OCI-LY3 (cell line): ENCODE measurements around the gene AUTS2.

Experiments used
- H2AFZ ChIP-seq: fragments of 200-600, 300-600 bp; shearing (Covaris generic); 2 replicates; pipeline ENCODE4 v1.6.0; 2014; ENCODE audit warnings: antibody characterized with exemption, low read depth, low read length
- H3K27ac ChIP-seq: fragments of 200-600, 300-600 bp; sonication (generic); 2 replicates; pipeline ENCODE4 v1.5.1; 2014; ENCODE audit warnings: mild to moderate bottlenecking, low read length, moderate library complexity, mixed read lengths
- H3K27me3 ChIP-seq: fragments of 200-600, 300-600 bp; sonication (generic); 2 replicates; pipeline ENCODE4 v1.6.1; 2014; ENCODE audit warnings: low read depth, low read length, mixed read lengths
- H3K36me3 ChIP-seq: fragments of 200-600, 300-600 bp; sonication (generic); replicated peaks from 2 replicates; pipeline ENCODE3; 2014; ENCODE audit warnings: low read depth, low read length, mixed read lengths
- H3K4me1 ChIP-seq: fragments of 300-600, 200-600 bp; sonication (generic); 2 replicates; pipeline ENCODE4 v1.6.1; 2014; ENCODE audit warnings: low read length, mixed read lengths
- H3K4me2 ChIP-seq: fragments of 200-600, 300-600 bp; sonication (generic); 2 replicates; pipeline ENCODE4 v1.6.1; 2014; ENCODE audit warnings: low read length, mixed read lengths
- H3K4me3 ChIP-seq: fragments of 300-600, 200-600 bp; sonication (generic); 2 replicates; pipeline ENCODE4 v1.5.1; 2014; ENCODE audit warnings: antibody characterized with exemption, mild to moderate bottlenecking, low read length, moderate library complexity
- H3K79me2 ChIP-seq: fragments of 300-600, 200-600 bp; shearing (Covaris generic); 2 replicates; pipeline ENCODE4 v1.6.1; 2014; ENCODE audit warnings: mild to moderate bottlenecking, low read length, mixed read lengths
- H3K9ac ChIP-seq: fragments of 300-600, 200-600 bp; shearing (Covaris generic); 2 replicates; pipeline ENCODE4 v1.6.0; 2014; ENCODE audit warnings: mild to moderate bottlenecking, low read length, moderate library complexity
- H3K9me3 ChIP-seq: fragments of 200-600, 300-600 bp; shearing (Covaris generic); 2 replicates; pipeline ENCODE4 v1.6.1; 2014; ENCODE audit warnings: low read length, mixed read lengths; ENCODE audit not compliant: insufficient read depth
- H4K20me1 ChIP-seq: fragments of 200-600, 300-600 bp; sonication (generic); 2 replicates; pipeline ENCODE4 v1.6.1; 2016; ENCODE audit warnings: low read length, mixed read lengths; ENCODE audit not compliant: insufficient read depth
- EZH2phosphoT487 ChIP-seq: fragments of 200-600 bp; shearing (Covaris generic); IDR thresholded peaks from 2 replicates; pipeline ENCODE4 v1.6.1; 2018; ENCODE audit warnings: antibody characterized with exemption, mixed run types, low read depth
- TF ChIP-seq, protein P1 (sequence below): fragments of 200-600, 300-600 bp; sonication (generic); IDR thresholded peaks from 2 replicates; pipeline ENCODE4 v1.5.1; 2014; ENCODE audit warnings: antibody characterized with exemption, low read length, low read depth

The AUTS2 gene

DNA sequence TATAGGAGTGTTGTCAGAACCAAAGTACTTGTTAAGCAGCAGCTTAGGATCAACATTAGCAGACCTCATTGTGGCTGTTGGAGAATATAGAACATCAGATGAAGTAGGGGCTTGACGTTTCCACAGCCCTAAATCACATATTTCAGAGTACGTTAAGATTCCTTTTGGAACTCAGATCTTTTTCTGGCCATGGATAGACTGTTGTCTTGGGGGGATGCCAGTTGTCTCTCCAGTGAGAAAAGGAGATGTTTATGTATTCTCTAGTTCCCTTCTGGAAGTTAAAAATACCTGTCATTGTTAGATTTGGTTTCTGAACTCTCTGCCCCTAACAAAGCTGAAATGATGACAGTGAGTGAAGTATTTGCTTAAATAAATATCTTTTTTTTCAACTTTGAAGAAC is 191.3 kb downstream of the AUTS2 start:
- H3K4me1 ChIP-seq = no peaks in the 10 kb centered on the region
- no peaks in the 10 kb centered on the region for H3K79me2 ChIP-seq
- no peaks in the 10 kb centered on the region for H3K9me3 ChIP-seq
- no peaks in the 10 kb centered on the region for H3K36me3 ChIP-seq
- no peak overlapping the region for H2AFZ ChIP-seq
- H3K27ac ChIP-seq = no peak overlapping the region
- no peak for TF ChIP-seq EZH2phosphoT487
- TF ChIP-seq, protein P1, sequence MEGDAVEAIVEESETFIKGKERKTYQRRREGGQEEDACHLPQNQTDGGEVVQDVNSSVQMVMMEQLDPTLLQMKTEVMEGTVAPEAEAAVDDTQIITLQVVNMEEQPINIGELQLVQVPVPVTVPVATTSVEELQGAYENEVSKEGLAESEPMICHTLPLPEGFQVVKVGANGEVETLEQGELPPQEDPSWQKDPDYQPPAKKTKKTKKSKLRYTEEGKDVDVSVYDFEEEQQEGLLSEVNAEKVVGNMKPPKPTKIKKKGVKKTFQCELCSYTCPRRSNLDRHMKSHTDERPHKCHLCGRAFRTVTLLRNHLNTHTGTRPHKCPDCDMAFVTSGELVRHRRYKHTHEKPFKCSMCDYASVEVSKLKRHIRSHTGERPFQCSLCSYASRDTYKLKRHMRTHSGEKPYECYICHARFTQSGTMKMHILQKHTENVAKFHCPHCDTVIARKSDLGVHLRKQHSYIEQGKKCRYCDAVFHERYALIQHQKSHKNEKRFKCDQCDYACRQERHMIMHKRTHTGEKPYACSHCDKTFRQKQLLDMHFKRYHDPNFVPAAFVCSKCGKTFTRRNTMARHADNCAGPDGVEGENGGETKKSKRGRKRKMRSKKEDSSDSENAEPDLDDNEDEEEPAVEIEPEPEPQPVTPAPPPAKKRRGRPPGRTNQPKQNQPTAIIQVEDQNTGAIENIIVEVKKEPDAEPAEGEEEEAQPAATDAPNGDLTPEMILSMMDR = no peak
- H3K4me2 ChIP-seq = no peak overlapping the region
- no peaks in the 10 kb centered on the region for H4K20me1 ChIP-seq
- H3K27me3 ChIP-seq = no peaks in the 10 kb centered on the region
- no peak overlapping the region for H3K4me3 ChIP-seq
- no peak overlapping the region for H3K9ac ChIP-seq

DNA sequence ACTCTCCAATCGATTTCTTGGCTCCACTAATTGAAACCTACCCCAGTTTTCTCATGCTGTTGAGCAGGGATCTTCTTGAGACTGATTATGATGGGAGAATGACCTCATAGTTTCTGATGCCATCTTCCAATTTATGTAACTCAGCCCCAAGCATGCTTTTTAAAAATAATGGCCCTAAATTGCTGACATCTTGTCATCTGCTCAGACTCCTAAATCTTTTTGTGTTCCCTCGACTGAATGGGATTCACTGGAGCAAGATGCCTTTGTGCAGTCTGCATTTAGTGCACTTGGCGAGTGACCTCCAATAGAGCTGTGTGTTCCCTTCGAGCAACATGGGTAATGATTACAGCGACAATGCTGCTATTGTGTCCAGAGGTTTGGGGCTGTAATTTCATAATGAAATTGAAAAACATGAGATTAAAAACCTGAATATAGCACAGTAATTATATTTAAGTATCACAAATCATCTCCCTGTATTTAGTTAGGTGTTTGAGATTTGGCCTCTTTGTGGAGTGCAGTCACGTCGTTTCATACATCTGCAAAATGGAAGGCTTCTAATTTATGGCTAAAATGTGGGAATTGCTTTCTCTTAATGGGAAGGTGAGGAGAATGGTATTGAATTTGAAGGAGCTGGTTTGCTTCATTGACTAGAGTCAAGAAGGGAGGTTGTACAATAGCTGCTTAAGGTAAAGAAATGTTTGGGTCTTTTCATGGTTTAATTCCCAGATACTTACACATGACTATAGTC is 192.9 kb downstream of the AUTS2 start:
- no peaks in the 10 kb centered on the region for H4K20me1 ChIP-seq
- H2AFZ ChIP-seq = no peak overlapping the region
- H3K36me3 ChIP-seq = no peaks in the 10 kb centered on the region
- H3K79me2 ChIP-seq = no peaks in the 10 kb centered on the region
- H3K4me3 ChIP-seq = no peak overlapping the region
- TF ChIP-seq, protein P1 = no peak
- no peak for TF ChIP-seq EZH2phosphoT487
- no peak overlapping the region for H3K9ac ChIP-seq
- no peaks in the 10 kb centered on the region for H3K27me3 ChIP-seq
- H3K4me2 ChIP-seq = no peak overlapping the region
- no peaks in the 10 kb centered on the region for H3K4me1 ChIP-seq
- no peak overlapping the region for H3K27ac ChIP-seq
- H3K9me3 ChIP-seq = no peaks in the 10 kb centered on the region

DNA sequence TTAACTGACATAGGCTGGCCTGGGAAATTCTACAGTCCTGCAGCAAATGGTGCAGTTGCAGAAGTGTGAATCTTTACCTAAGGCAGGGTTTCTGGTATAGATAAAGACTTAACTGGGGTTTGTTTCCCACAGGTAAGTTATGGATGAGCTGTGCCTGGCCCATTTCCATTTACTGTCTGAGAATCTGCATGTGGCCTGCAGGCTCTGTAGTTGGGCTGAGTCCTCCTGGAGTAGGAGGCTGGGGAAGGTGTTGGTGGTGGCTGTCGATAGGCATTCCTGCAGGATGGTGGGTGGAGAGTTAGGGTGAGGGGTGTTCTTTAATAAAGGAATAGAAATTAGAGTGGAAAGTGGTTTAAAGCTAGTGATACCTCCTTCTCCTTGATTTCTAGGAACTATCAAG is 193.5 kb downstream of the AUTS2 start:
- no peaks in the 10 kb centered on the region for H3K9me3 ChIP-seq
- no peaks in the 10 kb centered on the region for H3K79me2 ChIP-seq
- H4K20me1 ChIP-seq = no peaks in the 10 kb centered on the region

DNA sequence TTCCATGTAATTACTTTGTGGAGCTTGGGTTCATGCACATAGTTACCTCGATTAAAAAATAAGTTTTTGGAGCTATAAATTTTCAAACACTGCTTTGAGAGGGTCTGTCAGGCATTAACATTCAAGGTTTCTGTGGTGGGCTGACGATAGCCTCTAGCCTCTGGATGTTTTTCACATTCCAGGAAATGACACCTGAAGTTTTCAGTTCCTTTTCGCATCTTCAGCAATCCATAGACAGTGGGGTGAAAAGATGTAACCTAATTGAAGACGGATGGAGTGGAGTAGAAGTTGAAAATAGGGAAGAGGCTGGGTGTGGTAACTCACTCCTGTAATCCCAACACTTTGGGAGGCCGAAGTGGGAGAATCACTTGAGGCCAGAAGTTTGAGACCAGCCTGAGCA is 197.7 kb downstream of the AUTS2 start:
- H3K27ac ChIP-seq = no peak overlapping the region

More for the DNA sequence above, 193.5 kb downstream of the AUTS2 start:
- Histone ChIP-seq H3K36me3 (no peaks in the 10 kb centered on the region), H3K27ac (no peak overlapping the region), H3K4me1 (no peaks in the 10 kb centered on the region), H3K27me3 (no peaks in the 10 kb centered on the region), H3K4me3 (no peak overlapping the region), H2AFZ (no peak overlapping the region), H3K9ac (no peak overlapping the region), H3K4me2 (no peak overlapping the region)
- TF ChIP-seq, protein P1 = no peak
- no peak for TF ChIP-seq EZH2phosphoT487

More for the DNA sequence above, 197.7 kb downstream of the AUTS2 start:
- H3K27me3 ChIP-seq = no peaks in the 10 kb centered on the region
- H3K9me3 ChIP-seq = no peaks in the 10 kb centered on the region
- no peaks in the 10 kb centered on the region for H3K36me3 ChIP-seq
- TF ChIP-seq, protein P1 = no peak
- TF ChIP-seq EZH2phosphoT487 = no peak
- H3K4me3 ChIP-seq = no peak overlapping the region
- no peaks in the 10 kb centered on the region for H3K4me1 ChIP-seq
- H3K9ac ChIP-seq = no peak overlapping the region
- no peak overlapping the region for H2AFZ ChIP-seq
- H3K79me2 ChIP-seq = no peaks in the 10 kb centered on the region
- H3K4me2 ChIP-seq = no peak overlapping the region
- no peaks in the 10 kb centered on the region for H4K20me1 ChIP-seq
